Measurements from ENCODE around the gene TMEM255B.
A peak's percentile ranks its signal among the peaks of the same experiment; 100 is the strongest.
"Not testable (repeated sequence)": the region's sequence is repeated elsewhere in the genome, so short reads cannot be mapped to it uniquely, and the experiment has no call there.

Gene TMEM255B

GRCh38 chr13:113819731-113820715 is 61.0 kb downstream of the TMEM255B start:
- DNase-seq: no peak

- DNase-seq: peak; percentile 25 to 65
These were observed 62.0 kb downstream of the TMEM255B start for GRCh38 chr13:113820813-113821651.

GRCh38 chr13:113821847-113822246 is 62.8 kb downstream of the TMEM255B start:
- no peak for DNase-seq

GRCh38 chr13:113822266-113822665 is 63.2 kb downstream of the TMEM255B start:
- no peak for DNase-seq

- no peak for DNase-seq
These were observed 64.1 kb downstream of the TMEM255B start for GRCh38 chr13:113822956-113823744.

GRCh38 chr13:113823771-113824170 is 64.7 kb downstream of the TMEM255B start:
- no peak for DNase-seq

GRCh38 chr13:113825841-113826240 is 66.8 kb downstream of the TMEM255B start:
- DNase-seq: no peak

- not testable (repeated sequence) for DNase-seq
These were observed 67.4 kb downstream of the TMEM255B start for GRCh38 chr13:113826446-113826845.

GRCh38 chr13:113827021-113827420 is 68.0 kb downstream of the TMEM255B start:
- DNase-seq: no peak

GRCh38 chr13:113828282-113828825 is 69.3 kb downstream of the TMEM255B start:
- no peak for DNase-seq

GRCh38 chr13:113830426-113830950 is 71.5 kb downstream of the TMEM255B start:
- not testable (repeated sequence) for DNase-seq

- no peak for DNase-seq
These were observed 72.0 kb downstream of the TMEM255B start for GRCh38 chr13:113831061-113831460.

- DNase-seq: no peak
These were observed 73.2 kb downstream of the TMEM255B start for GRCh38 chr13:113832205-113832604.

GRCh38 chr13:113832631-113833030 is 73.6 kb downstream of the TMEM255B start:
- no peak for DNase-seq

- DNase-seq: no peak
These were observed 74.2 kb downstream of the TMEM255B start for GRCh38 chr13:113833111-113833830.

GRCh38 chr13:113834006-113834405 is 75.0 kb downstream of the TMEM255B start:
- not testable (repeated sequence) for DNase-seq

GRCh38 chr13:113834496-113835200 is 75.6 kb downstream of the TMEM255B start:
- no peak for DNase-seq

- DNase-seq: peak; percentile 87
These were observed 76.6 kb downstream of the TMEM255B start for GRCh38 chr13:113835461-113836270.

GRCh38 chr13:113836768-113837559 is 77.9 kb downstream of the TMEM255B start:
- DNase-seq: peak in 1 of 2 experiments; percentile 8

Measured in NCI-H524 (cell line).